GM19239 (cell line): ENCODE data around the gene RAB10.
"Not testable (repeated sequence)": the region's sequence is repeated elsewhere in the genome, so short reads cannot be mapped to it uniquely, and the experiment has no call there.

Experiments used
- DNase-seq: peaks from one replicate; pipeline ENCODE4 v3.0.0; 2011; ENCODE audit warnings: low spot score; ENCODE audit not compliant: insufficient read length
- FAIRE-seq: peaks from 2 replicates; lab custom pipeline; 2011; peaks lifted over from hg19 to GRCh38; lab: Jason Lieb, UNC

RAB10 gene

DNA sequence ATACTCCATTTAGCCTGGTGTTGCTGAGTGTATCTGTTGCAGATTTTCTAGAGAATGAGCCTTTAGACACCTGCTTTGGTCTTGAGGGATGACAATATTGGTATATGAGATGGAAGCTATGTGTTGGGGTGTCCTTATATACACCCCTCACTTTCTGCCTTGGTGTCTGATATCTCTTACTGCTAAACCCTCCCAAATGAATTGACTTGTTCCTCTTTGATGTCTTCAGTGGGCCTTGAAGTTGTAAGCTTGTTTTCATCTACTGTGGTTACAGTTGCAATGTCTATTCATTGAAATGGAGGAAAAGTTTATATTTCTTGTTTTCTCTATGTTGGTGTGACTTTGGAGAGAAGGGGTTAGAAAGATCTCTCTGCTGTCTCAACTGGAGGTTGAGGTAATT, 18.9 kb downstream of the RAB10 start:
- no peak for FAIRE-seq

DNA sequence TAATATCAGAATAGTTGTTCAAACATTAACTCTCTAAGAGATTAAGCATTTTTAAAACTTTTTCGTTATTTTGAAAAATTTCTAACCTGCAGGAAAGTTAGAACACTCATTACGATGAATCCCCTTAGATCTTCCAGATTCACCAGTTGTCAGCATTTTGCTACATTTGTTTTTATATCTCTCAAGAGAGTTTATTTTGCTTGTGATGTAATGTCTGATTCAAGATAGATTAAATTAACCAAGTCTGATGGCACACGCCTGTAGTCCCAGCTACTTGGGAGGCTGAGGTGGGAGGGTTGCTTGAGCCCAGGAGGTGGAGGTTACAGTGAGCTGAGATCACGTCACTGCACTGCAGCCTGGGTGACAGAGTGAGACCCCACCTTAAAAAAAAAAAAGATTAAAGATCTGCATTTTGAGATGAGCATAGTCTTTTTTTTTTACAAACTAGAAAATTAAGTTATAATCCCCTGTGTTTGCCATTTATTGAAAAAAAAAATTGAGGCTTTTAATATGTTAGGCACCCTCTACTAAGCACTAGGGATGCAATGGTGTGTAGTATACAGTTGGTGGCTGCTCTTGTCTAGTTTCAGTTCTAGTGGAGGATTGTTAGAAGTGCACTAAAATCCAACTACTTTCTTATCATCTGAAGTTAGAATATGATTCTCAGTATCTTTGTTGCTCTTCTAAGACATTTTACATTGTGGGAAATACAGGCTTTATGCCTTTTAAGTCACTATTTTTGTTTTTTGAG, 20.9 kb downstream of the RAB10 start:
- FAIRE-seq: no peak
- DNase-seq: no peak

More for the DNA sequence above, 18.9 kb downstream of the RAB10 start:
- DNase-seq: no peak

DNA sequence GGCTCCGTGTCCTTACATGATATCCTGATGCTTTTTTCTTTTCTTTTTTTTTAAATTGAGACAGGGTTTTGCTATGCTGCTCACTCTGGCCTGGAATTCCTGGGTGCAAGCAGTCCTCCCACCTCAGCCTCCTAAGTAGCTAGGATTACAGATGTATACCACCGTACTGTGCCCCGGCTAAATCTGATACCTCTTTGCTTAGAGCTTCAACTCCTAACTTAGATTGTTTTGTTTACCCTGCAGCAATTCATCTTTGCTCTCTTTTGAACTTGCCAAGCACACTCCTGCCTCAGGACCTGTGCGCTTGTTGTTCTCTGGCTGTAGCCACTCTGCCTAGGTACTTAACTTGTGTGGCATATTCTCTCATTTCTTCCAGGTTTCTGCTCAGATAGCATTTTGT, 24.5 kb downstream of the RAB10 start:
- DNase-seq: no peak
- FAIRE-seq: no peak

DNA sequence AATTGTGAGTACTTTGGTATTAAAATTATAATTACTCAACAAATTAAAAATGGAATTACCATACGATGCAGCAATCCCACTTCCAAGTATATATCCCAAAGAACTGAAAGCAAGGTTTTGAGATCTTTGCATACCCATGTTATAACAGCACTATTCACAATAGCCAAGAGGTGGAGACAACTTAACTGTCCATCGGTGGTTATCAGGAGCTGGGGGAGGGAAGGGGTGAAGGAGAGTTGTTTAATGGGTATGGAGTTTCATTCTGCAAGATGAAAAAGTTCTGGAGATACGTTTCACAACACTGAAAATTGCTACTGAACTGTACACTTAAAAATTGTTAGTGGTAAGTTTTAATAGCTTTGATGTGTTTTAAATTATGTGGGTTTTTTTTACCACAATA, 25.7 kb downstream of the RAB10 start:
- FAIRE-seq (no peak), DNase-seq (no peak)

DNA sequence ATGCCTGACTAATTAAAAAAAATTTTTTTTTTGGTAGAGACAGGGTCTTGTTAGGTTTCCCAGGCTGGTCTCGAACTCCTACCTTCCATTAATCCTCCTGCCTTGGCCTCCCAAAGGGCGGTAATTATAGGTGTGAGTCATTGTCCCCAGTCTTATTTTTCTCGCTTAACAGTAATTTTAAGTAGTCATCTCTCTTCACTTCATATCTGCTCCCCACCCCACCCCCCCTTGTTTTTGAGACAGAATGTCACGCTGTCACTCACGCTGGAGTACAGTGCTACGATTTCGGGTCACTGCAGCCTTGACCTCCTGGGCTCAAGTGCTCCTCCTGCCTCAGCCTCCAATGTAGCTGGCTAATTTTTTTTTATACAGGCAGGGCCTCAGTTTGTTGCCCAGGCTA, 27.7 kb downstream of the RAB10 start:
- DNase-seq: no peak
- FAIRE-seq: no peak

DNA sequence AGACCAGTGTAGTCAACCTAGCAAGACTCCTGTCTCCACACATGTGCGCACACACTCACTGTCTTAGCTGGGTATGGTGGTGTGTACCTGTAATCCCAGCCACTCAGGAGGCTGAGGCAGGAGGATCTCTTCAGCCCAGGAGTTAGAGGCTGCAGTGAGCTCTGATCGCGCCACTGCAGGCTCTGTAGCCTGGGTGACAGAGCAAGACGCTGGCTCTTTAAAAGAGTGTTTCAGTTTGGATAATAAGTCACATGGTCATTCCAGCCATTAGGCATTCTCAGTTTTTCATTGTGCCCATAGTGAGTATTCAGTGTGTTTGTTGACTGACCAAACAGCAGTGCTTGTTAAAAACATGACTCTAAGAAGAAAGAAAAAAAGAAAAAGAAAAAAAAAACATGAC, 31.0 kb downstream of the RAB10 start:
- DNase-seq (no peak), FAIRE-seq (no peak)

DNA sequence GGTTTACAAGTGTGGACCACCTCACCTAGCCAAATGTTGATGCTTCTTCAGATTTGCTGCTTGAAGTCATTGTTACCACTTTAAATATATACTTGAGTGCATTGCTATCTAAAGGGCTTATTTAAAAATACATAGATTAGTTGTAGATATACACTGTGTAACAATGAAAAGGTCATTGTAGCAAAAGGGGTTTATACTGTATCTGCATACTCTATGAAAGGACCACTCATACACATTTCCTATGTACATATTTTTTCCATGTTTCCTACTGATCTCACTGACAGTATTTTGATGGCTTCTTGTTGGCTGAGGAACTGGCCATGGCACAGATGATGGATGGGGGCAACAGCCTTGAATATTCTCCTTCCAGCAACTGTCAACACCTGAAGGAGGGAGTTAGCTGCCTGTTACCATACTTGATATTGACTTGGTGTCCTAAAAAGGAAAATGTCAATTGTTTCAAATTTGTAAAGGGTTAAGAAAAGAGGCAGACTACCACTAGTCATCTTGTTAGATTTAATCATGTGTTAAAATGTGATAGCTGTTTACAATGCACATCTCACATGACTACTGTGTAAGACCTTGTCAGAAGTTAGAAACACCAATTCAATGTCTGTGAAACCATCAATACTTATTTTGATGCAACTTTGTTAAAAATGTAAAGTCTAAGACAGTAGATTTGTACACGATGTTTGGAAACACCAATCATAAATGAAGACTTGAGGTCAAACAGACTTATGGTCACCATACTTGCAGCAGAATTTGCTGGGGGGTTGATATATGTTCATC, 33.5 kb downstream of the RAB10 start:
- DNase-seq: no peak

DNA sequence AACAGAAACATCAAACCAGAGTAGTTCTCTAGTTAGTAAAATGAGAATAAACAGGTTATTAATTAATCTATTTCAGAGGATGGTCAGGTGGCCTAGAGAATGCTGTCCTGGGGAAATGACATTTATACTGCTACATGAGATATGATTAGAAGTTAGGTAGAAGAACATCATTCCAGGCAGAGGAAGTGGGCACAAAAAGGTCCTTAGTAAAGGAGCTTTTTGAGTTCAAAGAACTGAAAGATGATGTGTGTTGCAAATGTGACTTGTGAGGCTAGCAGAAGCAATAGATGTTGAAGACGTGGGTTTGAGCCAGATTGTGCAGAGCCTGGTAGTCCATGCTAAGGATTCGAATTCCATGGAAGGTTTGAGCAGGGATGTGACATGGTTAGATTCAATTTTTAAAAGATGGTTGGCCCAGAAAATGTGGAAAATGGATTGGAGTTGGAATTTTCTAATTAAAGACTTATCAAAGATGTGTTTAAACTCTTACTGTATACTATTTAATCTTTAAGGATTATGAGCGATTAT, 34.2 kb downstream of the RAB10 start:
- FAIRE-seq: peak; percentile 14
- no peak for DNase-seq

More for the DNA sequence above, 33.5 kb downstream of the RAB10 start:
- peak; percentile 42 for FAIRE-seq

DNA sequence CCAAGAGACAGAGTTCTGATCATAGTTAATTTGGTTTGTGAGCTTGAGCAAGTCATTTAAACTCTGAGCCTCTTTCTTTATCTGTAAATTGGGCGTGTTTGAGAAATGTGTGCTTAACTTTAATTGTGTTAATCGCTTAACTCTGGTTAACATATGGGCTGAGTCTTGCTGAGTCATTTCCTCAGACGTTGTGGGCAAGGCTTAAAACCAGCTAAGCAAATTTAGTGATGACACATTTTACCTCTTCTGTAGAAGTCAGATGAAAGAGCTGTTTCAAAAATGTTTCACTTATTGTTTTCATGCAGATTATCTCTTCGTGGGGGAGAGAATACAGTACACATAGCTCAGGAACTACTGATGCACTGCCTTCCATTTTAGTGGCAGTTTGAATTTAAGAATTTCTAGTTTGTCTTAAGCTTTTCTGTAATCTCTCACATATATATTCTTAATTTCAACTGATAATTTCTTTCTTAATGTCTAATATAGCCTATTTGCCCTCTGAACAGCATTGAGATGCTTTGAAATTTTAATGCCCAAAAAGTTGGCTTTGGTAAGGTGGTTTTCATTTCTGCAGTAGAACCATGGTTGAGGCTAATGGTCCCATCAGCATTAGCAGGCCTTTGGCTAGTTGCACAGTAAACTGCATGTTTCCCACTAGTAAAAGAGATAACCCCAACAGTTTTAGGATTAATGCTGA, 34.9 kb downstream of the RAB10 start:
- DNase-seq: peak; percentile 47
- FAIRE-seq: peak; percentile 95

DNA sequence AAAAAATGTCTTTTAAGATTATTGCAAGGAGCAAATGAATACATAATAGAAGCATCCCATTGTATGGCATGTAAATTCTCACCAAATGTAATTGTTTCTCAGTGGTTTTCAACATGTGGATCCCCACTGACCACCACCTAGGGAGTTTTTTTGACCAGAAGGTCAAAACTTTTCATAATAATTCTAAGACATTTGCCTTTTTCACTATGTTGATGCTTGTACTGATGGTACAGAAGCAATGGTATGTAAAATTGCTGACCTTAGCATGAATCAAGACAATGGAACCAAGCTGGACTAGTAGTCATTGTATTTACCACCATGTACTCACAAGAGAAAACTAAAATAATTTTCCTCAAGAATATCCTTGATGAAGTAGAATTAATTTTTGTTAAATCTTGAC, 36.8 kb downstream of the RAB10 start:
- FAIRE-seq (no peak), DNase-seq (no peak)

DNA sequence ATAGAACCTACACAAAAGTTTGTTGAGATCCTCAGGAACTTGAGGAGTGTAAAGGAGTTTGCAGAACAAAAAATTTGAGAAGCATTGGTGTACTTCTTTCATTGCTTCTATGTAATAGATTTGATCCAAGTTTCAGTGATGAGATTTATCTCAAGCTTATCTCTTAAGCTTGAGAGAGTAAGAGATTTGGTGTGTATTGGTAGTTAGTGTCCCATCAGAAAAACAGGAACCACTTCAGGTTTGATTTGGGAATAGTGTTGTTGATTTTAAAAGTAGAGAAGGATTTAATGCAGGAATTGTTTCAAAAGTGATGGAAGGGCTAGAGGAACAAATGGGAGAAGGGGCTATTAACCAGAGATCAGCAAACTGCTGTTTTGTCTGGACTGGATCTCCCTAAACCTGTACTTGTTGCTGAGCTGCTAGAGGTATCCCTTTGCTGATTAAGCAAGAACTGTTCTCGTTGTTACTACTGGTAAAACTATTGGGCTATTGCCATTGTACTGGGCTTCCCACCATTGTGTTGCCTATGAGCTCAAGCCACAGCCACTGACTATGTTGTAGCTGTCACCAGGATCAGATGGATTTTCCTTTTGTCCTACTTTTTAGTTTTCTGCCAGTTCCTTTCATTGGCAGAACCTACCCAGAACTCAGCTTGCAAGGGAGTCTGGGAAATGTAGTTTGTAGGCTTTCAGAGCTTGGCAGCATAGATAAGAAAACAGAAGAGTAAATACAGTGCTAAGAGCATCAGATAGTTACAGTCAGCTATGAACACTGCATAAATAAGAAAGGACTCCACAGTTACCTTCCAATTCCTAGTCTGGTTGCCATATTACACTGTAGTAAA, 39.3 kb downstream of the RAB10 start:
- peak; percentile 42 for FAIRE-seq
- no peak for DNase-seq

DNA sequence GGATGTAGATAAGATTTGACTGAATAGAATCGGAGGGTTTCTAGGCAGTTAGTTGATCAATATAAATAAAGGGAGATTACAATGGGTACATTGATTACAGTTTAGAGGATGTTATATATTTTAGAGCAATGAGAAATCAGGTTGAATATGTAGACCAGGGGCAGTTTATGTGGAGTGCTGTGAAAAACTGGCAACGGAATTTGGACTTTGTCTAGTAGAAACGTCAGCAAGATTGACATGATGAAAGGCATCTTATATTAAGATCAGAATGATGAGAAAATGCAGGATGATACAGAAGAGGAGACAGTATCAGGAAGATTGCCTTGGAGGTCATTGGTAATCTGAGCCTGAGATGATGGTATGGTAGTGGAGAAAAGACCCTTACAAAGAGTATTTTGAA, 39.9 kb downstream of the RAB10 start:
- DNase-seq: no peak
- FAIRE-seq: no peak

DNA sequence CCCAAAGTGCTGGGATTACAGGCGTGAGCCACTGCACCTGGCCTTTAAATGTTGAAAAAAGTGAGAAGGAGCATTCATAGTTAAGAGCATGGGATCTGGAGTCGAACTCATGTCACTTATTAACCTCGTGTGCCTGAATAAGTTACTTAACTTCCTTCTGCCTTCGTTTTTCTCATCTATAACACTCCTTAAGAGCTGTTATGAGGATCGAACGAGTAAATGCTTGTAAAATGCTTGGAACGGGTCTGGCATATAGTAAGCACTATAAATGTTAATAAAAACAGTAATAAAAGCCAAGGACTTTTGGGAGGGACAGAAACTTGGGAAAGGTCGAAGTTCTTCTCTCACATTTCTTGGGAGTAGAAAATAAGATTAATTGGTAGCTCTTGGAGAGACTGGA, 40.8 kb downstream of the RAB10 start:
- FAIRE-seq (no peak), DNase-seq (no peak)

DNA sequence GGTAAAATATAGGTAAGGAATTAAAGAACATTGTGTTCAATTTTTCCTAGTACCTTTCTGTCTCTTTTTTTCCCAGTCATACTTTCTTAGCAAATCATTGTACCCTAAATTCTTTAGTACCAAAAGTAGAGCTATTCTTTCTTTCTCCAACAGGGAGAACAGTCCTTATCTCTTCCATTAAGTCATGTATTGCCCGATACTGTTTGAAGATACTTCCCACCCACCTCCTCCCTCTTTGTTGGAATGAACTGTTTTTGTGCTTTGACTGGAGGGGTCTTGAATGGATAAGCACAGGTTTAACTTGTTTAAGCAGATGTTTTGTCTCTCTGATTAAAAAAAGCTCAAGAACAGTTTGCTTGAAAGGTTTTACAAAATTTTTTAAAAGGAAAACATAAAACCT, 41.3 kb downstream of the RAB10 start:
- FAIRE-seq (peak; percentile 64), DNase-seq (no peak)

DNA sequence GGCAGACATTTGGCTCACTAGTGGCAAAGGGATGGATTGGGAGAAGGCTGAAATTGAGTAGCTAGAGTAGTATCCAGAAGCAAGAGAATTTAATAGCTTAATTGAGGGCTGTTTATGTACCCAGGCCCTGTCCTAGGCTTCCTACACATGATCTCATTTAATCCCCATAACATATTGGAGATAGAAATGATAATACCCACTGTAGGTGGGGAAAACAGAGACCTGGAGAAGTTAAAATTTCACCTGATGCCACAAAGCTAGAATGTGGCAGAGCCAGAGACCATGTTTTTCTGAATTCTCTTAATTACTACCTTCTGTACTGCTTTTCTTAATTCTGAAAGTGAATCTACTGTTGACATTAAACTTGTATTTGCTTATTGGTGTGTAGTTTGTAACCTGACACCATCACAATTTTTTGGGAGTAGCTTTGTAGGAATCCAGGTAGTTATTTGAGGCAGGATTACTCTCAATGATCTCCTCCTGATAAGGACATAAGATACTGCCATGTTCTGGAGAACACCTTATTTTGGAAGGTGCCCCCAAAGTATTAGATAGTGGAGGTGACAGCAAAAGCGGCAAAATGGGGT, 42.2 kb downstream of the RAB10 start:
- DNase-seq (no peak), FAIRE-seq (no peak)

DNA sequence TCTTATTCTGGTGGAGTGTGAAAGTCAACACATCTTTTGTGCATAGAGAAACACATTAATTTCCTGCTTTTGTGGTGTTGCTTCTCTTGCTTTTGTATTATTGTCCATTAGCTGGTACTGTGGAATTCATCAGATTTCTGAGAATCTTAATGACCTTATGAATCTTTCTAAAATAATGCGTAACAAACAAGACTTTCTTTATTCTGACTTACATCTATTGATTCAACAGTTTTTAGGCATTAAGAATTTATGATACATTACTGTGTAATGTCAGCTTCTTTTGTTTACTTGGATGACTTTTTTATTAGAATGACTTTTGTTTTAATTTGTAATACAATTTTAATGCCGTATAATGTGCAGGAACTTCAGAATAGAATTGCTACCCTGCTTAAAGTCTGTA, 43.4 kb downstream of the RAB10 start:
- FAIRE-seq (no peak), DNase-seq (no peak)

DNA sequence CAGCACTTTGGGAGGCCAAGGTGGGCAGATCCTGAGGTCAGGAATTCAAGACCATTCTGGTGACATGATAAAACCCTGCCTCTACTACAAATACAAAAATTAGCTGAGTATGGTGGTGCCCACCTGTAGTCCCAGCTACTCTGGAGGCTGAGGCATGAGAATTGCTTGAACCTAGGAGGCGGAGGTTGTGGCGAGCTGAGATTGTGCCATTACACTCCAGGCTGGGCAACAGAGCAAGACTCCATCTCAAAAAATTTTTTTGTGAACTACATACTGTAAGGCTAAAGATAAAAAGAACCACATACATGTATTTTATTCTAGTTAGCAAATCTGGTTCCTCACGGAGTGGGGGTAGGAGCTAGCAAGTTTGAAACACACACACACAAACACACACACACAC, 45.1 kb downstream of the RAB10 start:
- FAIRE-seq: no peak
- DNase-seq: no peak

DNA sequence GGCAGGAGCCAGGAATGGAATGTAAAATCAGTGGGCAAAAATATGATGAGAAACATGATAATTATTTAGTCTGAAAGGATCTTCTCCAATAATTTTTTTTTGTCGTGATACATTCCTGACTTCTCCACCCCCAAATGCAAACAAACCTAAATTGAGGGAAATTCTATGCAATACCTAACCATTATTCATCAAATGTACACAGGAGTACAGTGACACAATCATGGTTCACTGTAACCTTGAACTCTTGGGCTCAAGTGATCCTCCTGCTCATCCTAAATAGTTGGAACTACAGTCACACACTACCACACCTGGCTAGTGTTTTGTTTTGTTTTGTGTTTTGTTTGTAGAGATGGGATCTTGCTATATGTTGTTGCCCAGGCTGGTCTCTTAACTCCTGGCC, 46.5 kb downstream of the RAB10 start:
- DNase-seq (no peak), FAIRE-seq (no peak)

DNA sequence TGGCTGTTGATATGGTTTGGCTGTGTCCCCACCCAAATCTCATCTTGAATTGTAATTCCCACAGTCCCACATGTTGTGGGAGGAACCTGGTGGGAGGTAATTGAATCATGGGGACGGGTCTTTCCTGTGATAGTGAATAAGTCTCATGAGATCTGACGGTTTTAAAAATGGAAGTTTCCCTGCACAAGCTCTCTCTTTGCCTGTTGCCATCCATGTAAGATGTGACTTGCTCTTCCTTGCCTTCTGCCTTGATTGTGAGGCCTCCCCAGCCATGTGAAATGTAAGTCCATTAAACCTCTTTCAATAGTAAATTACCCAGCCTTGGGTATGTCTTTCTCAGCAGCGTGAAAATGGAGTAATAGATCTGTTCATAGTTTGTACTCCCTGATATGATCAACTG, 47.0 kb downstream of the RAB10 start:
- not testable (repeated sequence) for FAIRE-seq

DNA sequence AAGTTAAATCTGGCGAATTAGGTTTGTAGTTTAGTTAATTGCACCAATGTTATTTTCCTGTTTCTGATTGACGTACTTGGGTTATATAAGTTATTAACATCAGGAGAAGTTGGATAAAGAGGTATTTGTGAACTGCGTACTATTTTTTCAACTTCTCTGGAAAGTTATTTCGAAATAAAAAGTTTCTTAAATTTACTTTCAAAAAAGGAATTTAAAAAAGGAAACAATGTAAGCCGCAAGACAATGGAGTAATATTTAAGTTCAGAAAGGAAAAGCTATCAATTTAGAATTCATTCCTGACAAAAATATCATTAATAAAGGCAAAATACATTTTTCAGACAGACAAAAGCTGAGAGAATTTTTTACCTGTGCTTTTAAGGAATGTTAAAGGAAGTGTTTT, 47.7 kb downstream of the RAB10 start:
- FAIRE-seq (no peak), DNase-seq (no peak)

More for the DNA sequence above, 47.0 kb downstream of the RAB10 start:
- DNase-seq: not testable (repeated sequence)
